Measurements from ENCODE around the gene PRSS48. TPM values are rescaled to one million over a fixed set of nuclear protein-coding genes. Genes with fewer than 3 reads are reported as not detected.
"Not testable (repeated sequence)": the region's sequence is repeated elsewhere in the genome, so short reads cannot be mapped to it uniquely, and the experiment has no call there.

PRSS48 gene
- total and polyA plus RNA-seq, 4 donors: 0.64 TPM; not detected in 3

DNA sequence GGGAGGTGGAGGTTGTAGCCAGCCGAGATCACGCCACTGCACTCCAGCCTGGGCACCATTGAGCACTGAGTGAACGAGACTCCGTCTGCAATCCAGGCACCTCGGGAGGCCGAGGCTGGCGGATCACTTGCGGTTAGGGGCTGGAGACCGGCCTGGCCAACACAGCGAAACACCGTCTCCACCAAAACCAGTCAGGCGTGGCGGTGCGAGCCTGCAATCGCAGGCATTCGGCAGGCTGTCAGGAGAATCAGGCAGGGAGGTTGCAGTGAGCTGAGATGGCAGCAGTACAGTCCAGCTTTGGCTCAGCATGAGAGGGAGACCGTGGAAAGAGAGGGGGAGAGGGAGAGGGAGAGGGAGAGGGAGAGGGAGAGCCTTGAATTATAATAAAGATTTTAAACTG is 21.3 kb upstream of the PRSS48 start:
- H3K27ac ChIP-seq (ENCODE audit: low read depth in 1 of 2, low read length in 2 of 2); H3K4me3 ChIP-seq (ENCODE audit: low read depth in 1 of 3, low read length in 3 of 3); H3K36me3 ChIP-seq (ENCODE audit: control insufficient read depth in 4 of 4, insufficient read depth in 3 of 4, low read depth in 1 of 4, low read length in 3 of 4); H3K27me3 ChIP-seq (ENCODE audit: control insufficient read depth in 4 of 4, insufficient read depth in 4 of 4, low read length in 3 of 4); H3K9ac ChIP-seq (ENCODE audit: low read depth in 1 of 2, low read length in 2 of 2); H3K9me3 ChIP-seq (ENCODE audit: control insufficient read depth in 4 of 4, low read length in 3 of 4); DNase-seq (ENCODE audit: low spot score): not testable (repeated sequence)
- peaks cover 2 to 22% (median 16%) of the 10 kb centered on the region in 4 donors for H3K4me1 ChIP-seq (ENCODE audit: control insufficient read depth in 4 of 4, insufficient read depth in 4 of 4, low read length in 3 of 4)
- 94% methylated on average over 17 of the region's 17 CpGs for WGBS

DNA sequence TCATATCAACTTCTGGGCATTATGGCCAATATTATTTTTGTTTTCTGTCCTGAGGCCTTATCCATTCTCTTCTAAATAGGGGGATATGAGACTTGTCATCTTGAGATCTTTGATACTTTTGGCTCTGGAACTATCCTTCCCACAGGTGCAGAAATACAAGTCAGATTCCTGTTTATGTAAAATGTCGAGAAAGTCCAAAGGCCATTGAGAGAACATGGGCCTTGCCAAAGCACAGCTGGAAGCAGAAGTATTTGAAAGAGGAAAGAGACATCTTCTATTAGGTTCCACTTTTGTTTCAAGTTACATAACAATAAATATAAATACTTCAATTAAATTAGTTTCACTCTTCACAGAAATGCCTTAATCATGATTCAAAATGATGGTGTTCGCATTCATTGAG is 20.8 kb upstream of the PRSS48 start:
- Histone ChIP-seq H3K9me3 (ENCODE audit: control insufficient read depth in 4 of 4, low read length in 3 of 4) (no peaks in the 10 kb centered on the region), H3K4me3 (ENCODE audit: low read depth in 1 of 3, low read length in 3 of 3) (no peak overlapping the region), H3K9ac (ENCODE audit: low read depth in 1 of 2, low read length in 2 of 2) (no peak overlapping the region), H3K27ac (ENCODE audit: low read depth in 1 of 2, low read length in 2 of 2) (no peak overlapping the region), H3K4me1 (ENCODE audit: control insufficient read depth in 4 of 4, insufficient read depth in 4 of 4, low read length in 3 of 4) (peaks cover 2 to 22% (median 16%) of the 10 kb centered on the region in 4 donors), H3K36me3 (ENCODE audit: control insufficient read depth in 4 of 4, insufficient read depth in 3 of 4, low read depth in 1 of 4, low read length in 3 of 4) (no peaks in the 10 kb centered on the region), H3K27me3 (ENCODE audit: control insufficient read depth in 4 of 4, insufficient read depth in 4 of 4, low read length in 3 of 4) (no peaks in the 10 kb centered on the region)
- no peak for DNase-seq (ENCODE audit: low spot score)
- 59% methylated on average over 2 of the region's 2 CpGs for WGBS
- TF ChIP-seq HNF4G (IDR thresholded peaks at IDR 0.05) (peak; percentile 40), SP1 (IDR thresholded peaks at IDR 0.05) (peak; percentile 18), HNF4A (conservative IDR thresholded peaks at IDR 0.05) (peak; percentile 58 to 80), GABPA (IDR thresholded peaks at IDR 0.05 in 1 of 2, conservative IDR thresholded peaks at IDR 0.05 in 1 of 2) (no peak), YY1 (IDR thresholded peaks at IDR 0.05) (peak; percentile 35), RXRA (IDR thresholded peaks at IDR 0.05) (peak in 1 of 2 donors; percentile 10)
- TF ChIP-seq, protein P1, sequence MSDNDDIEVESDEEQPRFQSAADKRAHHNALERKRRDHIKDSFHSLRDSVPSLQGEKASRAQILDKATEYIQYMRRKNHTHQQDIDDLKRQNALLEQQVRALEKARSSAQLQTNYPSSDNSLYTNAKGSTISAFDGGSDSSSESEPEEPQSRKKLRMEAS (IDR thresholded peaks at IDR 0.05): no peak

DNA sequence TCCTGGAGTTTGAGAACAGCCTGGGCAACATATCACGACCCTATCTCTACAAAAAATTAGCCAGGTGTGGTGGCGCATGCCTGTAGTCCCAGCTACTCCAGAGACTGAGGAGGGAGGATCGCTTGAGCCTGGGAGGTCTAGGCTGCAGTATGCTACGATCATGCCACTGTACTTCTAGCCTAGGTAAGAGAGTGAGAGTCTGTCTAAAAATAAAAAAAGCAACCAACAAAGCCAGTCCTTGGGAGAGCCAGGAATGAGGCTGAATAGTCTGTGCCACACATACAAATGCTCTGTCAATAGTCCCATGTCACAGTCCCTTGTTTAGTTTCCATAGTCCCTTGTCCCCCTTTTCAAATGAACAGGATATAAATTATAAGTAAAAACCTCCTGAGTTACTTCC is 19.3 kb upstream of the PRSS48 start:
- no peak for TF ChIP-seq EGR1 (IDR thresholded peaks at IDR 0.05; ENCODE audit: low read depth in 2 of 2)
- TF ChIP-seq HNF4A (conservative IDR thresholded peaks at IDR 0.05): no peak
- TF ChIP-seq, protein P2, sequence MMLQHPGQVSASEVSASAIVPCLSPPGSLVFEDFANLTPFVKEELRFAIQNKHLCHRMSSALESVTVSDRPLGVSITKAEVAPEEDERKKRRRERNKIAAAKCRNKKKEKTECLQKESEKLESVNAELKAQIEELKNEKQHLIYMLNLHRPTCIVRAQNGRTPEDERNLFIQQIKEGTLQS (IDR thresholded peaks at IDR 0.05): no peak
- no peak for TF ChIP-seq JUND (IDR thresholded peaks at IDR 0.05)
- TF ChIP-seq TAF1 (conservative IDR thresholded peaks at IDR 0.05): no peak
- TF ChIP-seq, protein P3, sequence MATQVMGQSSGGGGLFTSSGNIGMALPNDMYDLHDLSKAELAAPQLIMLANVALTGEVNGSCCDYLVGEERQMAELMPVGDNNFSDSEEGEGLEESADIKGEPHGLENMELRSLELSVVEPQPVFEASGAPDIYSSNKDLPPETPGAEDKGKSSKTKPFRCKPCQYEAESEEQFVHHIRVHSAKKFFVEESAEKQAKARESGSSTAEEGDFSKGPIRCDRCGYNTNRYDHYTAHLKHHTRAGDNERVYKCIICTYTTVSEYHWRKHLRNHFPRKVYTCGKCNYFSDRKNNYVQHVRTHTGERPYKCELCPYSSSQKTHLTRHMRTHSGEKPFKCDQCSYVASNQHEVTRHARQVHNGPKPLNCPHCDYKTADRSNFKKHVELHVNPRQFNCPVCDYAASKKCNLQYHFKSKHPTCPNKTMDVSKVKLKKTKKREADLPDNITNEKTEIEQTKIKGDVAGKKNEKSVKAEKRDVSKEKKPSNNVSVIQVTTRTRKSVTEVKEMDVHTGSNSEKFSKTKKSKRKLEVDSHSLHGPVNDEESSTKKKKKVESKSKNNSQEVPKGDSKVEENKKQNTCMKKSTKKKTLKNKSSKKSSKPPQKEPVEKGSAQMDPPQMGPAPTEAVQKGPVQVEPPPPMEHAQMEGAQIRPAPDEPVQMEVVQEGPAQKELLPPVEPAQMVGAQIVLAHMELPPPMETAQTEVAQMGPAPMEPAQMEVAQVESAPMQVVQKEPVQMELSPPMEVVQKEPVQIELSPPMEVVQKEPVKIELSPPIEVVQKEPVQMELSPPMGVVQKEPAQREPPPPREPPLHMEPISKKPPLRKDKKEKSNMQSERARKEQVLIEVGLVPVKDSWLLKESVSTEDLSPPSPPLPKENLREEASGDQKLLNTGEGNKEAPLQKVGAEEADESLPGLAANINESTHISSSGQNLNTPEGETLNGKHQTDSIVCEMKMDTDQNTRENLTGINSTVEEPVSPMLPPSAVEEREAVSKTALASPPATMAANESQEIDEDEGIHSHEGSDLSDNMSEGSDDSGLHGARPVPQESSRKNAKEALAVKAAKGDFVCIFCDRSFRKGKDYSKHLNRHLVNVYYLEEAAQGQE (IDR thresholded peaks at IDR 0.05): no peak
- TF ChIP-seq, protein P4, sequence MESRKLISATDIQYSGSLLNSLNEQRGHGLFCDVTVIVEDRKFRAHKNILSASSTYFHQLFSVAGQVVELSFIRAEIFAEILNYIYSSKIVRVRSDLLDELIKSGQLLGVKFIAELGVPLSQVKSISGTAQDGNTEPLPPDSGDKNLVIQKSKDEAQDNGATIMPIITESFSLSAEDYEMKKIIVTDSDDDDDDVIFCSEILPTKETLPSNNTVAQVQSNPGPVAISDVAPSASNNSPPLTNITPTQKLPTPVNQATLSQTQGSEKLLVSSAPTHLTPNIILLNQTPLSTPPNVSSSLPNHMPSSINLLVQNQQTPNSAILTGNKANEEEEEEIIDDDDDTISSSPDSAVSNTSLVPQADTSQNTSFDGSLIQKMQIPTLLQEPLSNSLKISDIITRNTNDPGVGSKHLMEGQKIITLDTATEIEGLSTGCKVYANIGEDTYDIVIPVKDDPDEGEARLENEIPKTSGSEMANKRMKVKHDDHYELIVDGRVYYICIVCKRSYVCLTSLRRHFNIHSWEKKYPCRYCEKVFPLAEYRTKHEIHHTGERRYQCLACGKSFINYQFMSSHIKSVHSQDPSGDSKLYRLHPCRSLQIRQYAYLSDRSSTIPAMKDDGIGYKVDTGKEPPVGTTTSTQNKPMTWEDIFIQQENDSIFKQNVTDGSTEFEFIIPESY (IDR thresholded peaks at IDR 0.05): no peak
- no peak for TF ChIP-seq HNF4G (IDR thresholded peaks at IDR 0.05)
- no peak for TF ChIP-seq GABPA (IDR thresholded peaks at IDR 0.05 in 1 of 2, conservative IDR thresholded peaks at IDR 0.05 in 1 of 2)
- no peak for TF ChIP-seq FOXA2 (IDR thresholded peaks at IDR 0.05)
- TF ChIP-seq SP1 (IDR thresholded peaks at IDR 0.05): no peak
- TF ChIP-seq RXRA (IDR thresholded peaks at IDR 0.05): no peak
- WGBS: 92% methylated on average over 4 of the region's 4 CpGs

More for the DNA sequence above, 19.3 kb upstream of the PRSS48 start:
- H3K27ac ChIP-seq (ENCODE audit: low read depth in 1 of 2, low read length in 2 of 2): no peak overlapping the region
- no peaks in the 10 kb centered on the region for H3K27me3 ChIP-seq (ENCODE audit: control insufficient read depth in 4 of 4, insufficient read depth in 4 of 4, low read length in 3 of 4)
- H3K36me3 ChIP-seq (ENCODE audit: control insufficient read depth in 4 of 4, insufficient read depth in 3 of 4, low read depth in 1 of 4, low read length in 3 of 4): no peaks in the 10 kb centered on the region
- no peak overlapping the region for H3K9ac ChIP-seq (ENCODE audit: low read depth in 1 of 2, low read length in 2 of 2)
- no peaks in the 10 kb centered on the region for H3K9me3 ChIP-seq (ENCODE audit: control insufficient read depth in 4 of 4, low read length in 3 of 4)
- peaks cover 0 to 10% (median 3%) of the 10 kb centered on the region in 4 donors for H3K4me1 ChIP-seq (ENCODE audit: control insufficient read depth in 4 of 4, insufficient read depth in 4 of 4, low read length in 3 of 4)
- no peak for DNase-seq (ENCODE audit: low spot score)
- no peak overlapping the region for H3K4me3 ChIP-seq (ENCODE audit: low read depth in 1 of 3, low read length in 3 of 3)

Data from liver (tissue), 9 donors.